Measurements from ENCODE around the gene HNRNPA2B1.
A peak's percentile ranks its signal among the peaks of the same experiment; 100 is the strongest.
"Not testable (repeated sequence)": the region's sequence is repeated elsewhere in the genome, so short reads cannot be mapped to it uniquely, and the experiment has no call there.

HNRNPA2B1 gene

DNA sequence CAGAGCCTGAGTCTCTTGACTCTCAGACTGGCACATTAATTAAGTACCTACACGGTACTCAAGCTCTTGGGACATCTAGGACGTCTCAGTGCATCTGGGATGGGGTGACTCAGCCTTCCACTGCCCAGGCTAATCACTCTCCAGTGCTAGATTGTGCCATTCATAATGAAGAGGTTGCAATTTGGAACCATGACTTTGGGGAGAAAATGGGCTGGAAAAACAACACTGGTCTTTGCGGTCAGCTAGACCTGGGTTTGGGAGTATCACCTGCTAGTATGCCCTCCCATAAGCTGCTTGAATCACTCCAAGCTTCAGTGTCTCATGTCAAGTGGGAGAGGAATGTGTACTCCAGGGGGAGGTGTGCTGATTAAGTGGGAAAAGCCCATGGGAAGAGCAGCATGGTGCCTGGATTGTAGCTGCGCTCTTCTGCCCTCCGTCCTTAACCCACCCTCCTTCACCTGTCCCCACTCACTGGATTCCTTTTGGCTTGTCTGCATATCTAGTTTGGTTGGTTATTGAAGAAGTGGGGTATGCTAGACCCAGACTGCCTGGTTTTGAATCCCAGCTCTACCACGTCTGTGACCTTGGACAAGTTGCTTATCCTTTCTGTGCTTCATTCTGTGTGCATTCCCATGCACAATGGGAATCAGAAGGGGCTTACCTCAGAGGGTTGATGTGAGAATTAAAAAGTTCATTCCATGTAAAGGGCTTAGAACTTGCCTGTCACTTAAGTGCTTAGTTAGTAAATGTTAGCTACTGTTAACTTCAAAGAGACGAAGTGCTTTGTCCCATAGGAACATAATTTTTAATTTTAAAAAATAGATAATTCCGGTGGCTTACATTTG, 44.8 kb downstream of the HNRNPA2B1 start:
- no peak for DNase-seq
- no peak for TF ChIP-seq GATA1 (IDR thresholded peaks at IDR 0.05; ENCODE audit: low read depth, low read length)
- TF ChIP-seq POLR2A (IDR thresholded peaks at IDR 0.05; ENCODE audit: low read length), result no peak

DNA sequence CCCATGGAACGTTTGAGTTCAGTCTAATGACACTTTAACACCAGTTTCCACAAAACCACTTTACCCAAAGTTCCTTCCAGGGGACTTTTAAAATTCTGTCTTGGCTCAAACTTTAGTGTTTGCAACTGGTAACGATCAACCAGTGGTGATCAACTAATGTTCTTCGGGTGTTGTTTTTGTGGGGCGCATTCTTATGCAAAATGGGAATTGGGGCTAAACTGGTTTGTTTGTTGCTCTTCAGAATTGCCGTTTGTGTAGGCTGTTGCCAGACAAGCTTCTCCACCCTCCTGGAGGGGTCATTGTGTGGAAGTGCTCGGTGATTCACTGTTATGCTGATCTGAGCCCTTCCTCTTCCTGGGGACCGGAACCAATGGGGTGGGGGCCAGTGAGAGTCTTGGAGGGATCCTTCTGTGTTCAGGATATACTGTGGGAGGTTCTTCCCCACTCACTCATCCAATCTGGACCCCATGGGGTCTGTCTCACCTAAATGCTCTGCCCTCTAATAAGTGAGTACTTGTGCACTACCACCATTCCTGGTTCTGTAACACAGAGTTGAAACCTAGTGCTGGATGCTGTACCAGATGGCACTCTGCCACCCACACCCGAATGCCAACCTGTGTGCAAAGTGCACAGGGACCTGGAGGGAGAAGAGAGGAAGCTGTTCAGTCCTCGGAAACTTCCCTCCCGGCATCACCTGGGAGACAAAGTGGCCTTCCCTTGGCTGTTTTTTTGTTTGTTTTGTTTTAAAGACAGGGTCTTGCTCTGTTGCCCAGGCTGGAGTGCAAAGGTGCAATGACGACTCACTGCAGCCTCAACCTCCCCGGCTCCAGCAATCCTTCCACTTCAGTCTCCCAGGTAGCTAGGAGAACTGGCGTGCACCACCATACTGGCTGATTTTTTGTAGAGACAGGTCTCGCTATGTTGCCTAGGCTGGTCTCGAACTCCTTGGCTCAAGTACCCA, 46.4 kb downstream of the HNRNPA2B1 start:
- TF ChIP-seq GATA1 (IDR thresholded peaks at IDR 0.05; ENCODE audit: low read depth, low read length), result no peak
- peak; percentile 49 for TF ChIP-seq POLR2A (IDR thresholded peaks at IDR 0.05; ENCODE audit: low read length)

DNA sequence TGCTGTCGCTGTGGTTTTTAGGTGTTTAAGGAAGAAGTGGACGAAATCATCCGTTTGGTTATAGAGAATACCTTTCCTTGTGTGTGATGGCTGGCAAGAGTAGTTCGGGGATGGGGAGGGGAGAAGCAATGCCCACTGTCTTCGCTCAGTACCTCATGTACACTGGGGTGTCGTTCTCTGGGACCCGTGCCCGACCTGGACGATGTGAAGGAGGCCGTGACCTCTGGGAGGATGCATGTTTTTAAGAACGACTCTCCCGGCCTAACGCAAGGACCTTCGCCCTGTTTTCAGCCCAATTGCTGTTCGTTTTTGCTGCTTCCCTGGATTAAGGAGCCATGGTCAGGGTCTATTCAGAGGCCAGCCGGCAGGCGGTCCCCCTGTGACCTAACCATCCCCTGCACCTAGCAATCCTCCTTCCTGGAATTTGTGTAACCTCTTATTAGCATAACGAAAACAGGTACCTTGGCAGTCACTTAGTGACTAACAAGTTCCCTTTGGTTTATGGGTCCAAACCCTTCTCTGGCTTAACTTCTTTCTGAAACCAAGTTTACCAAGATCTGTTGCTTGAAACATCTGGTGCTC, 47.2 kb downstream of the HNRNPA2B1 start:
- DNase-seq, result no peak
- TF ChIP-seq GATA1 (IDR thresholded peaks at IDR 0.05; ENCODE audit: low read depth, low read length) (no peak), POLR2A (IDR thresholded peaks at IDR 0.05; ENCODE audit: low read length) (no peak)

More for the DNA sequence above, 46.4 kb downstream of the HNRNPA2B1 start:
- no peak for DNase-seq

DNA sequence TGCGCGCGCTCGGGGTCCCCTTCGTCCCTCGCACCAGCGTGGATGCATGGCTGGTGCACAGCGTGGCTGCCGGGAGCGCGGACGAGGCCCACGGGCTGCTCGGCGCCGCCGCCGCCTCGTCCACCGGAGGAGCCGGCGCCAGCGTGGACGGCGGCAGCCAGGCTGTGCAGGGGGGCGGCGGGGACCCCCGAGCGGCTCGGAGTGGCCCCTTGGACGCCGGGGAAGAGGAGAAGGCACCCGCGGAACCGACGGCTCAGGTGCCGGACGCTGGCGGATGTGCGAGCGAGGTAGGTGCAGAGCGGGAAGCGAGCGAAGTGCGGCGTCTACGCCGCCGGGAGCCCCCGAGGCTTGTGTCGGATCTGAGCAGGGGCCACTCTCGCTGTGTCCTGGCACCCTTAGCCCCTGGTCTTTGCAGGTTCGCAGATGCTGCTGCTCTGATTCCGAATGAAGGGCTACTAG, 47.7 kb downstream of the HNRNPA2B1 start:
- DNase-seq, result not testable (repeated sequence)

DNA sequence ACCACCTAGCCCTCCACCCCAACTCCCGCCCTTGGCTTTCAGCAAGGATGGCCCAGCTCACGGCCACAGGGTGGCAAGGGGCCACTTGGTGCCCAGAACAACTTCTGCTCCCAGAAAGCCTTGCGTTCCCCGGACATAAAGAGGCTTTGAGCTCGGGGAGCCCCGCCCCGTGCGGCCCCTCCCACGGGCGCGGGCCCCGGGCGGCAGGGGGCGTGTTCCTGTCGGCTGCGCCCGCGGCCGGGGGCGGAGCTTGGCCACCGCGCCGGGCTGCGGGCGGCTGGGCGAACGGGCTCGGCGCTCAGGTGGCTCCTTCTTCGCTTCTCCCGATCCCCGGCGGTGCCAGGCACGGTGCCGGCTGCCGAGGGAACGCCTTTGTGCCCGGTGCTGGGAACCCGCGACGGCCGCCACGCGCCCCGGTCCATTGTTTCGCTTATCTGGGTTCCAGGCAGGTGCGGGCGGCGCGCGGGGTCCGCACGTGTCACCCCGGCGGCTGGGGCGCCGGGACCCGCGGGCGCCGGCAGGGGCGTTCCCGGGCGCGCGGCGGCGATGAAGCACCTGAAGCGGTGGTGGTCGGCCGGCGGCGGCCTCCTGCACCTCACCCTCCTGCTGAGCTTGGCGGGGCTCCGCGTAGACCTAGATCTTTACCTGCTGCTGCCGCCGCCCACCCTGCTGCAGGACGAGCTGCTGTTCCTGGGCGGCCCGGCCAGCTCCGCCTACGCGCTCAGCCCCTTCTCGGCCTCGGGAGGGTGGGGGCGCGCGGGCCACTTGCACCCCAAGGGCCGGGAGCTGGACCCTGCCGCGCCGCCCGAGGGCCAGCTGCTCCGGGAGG, 48.4 kb downstream of the HNRNPA2B1 start, which contains the start of gene NFE2L3:
TSS of gene NFE2L3 (plus strand) at position 246 of the 829 bp plus-strand sequence. CDS start at position 547, 301 bp downstream.
- TF ChIP-seq POLR2A (IDR thresholded peaks at IDR 0.05; ENCODE audit: low read length), result peak; percentile 72
- no peak for TF ChIP-seq GATA1 (IDR thresholded peaks at IDR 0.05; ENCODE audit: low read depth, low read length)
- DNase-seq, result peak; percentile 87 to 90

DNA sequence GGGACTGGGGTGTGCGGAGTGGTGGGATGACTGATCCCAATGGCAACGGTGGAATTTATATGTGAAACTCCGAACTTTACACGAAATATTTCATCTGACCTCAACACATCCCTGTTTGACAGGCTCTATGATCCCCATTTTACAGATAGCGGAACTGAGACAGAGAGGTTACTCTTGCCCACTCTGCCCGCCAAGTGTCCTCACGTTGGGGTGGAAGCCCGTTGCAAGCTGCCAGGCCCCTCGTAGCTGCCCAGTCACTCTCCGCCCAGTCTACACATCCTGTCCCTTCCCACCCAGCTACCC, 48.9 kb downstream of the HNRNPA2B1 start:
- DNase-seq, result no peak
- TF ChIP-seq POLR2A (IDR thresholded peaks at IDR 0.05; ENCODE audit: low read length) (no peak), GATA1 (IDR thresholded peaks at IDR 0.05; ENCODE audit: low read depth, low read length) (no peak)

DNA sequence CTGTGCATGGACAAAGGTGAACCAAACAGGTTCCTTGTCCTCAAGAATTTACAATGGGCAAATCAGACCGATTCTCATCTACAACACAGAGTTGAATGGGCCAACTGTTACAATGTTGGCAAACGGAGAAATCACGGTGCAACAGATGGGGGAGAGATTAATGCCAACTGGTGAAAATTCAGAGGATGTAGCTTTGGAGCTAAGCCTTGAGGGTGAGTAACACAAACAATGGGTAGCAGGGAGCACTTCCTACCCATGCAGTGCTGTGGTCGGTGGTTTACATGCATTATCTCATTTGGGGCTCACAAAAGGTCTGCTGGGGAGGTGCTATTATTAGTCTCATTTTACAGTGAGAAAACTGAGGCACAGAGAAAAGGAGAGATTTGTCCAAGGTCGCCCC, 49.5 kb downstream of the HNRNPA2B1 start:
- no peak for DNase-seq

DNA sequence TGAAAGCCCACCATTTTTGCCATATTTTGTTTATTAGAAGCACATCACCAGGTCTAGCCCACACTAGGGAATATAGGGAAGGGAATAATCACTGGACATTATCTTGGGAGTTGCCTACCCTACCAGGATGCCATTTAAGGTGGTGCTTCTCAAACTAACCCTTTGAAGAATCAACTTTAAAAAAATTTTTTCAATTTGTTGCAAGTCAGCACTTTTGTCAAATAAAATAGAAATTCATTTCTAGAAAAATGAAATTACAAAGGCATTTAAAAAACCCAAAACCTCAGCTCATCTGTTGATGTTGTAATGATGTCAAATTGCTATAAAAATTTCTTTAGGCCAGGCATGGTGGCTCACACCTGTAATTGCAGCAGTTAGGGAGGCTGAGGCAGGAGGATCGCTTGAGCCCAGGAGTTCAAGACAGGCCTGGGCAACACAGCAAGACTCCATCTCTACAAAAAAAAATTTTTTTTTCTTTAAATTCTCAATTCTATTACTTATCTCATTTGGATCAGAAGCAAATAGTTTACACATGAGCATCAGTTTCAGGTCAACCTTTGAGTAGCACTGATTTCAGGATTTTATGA, 51.1 kb downstream of the HNRNPA2B1 start:
- DNase-seq, result no peak
- no peak for TF ChIP-seq GATA1 (IDR thresholded peaks at IDR 0.05; ENCODE audit: low read depth, low read length)
- TF ChIP-seq POLR2A (IDR thresholded peaks at IDR 0.05; ENCODE audit: low read length), result no peak

More for the DNA sequence above, 49.5 kb downstream of the HNRNPA2B1 start:
- TF ChIP-seq POLR2A (IDR thresholded peaks at IDR 0.05; ENCODE audit: low read length) (no peak), GATA1 (IDR thresholded peaks at IDR 0.05; ENCODE audit: low read depth, low read length) (no peak)

DNA sequence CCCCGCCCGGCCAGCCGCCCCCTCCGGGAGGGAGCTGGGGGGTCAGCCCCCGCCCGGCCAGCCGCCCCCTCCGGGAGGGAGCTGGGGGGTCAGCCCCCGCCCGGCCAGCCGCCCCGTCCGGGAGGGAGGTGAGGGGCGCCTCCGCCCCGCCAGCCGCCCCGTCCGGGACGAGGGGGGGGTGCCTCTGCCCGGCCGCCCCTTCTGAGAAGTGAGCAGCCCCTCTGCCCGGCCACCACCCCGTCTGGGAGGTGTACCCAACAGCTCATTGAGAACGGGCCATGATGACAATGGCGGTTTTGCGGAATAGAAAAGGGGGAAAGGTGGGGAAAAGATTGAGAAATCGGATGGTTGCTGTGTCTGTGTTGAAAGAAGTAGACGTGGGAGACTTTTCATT, 52.2 kb downstream of the HNRNPA2B1 start:
- not testable (repeated sequence) for DNase-seq

DNA sequence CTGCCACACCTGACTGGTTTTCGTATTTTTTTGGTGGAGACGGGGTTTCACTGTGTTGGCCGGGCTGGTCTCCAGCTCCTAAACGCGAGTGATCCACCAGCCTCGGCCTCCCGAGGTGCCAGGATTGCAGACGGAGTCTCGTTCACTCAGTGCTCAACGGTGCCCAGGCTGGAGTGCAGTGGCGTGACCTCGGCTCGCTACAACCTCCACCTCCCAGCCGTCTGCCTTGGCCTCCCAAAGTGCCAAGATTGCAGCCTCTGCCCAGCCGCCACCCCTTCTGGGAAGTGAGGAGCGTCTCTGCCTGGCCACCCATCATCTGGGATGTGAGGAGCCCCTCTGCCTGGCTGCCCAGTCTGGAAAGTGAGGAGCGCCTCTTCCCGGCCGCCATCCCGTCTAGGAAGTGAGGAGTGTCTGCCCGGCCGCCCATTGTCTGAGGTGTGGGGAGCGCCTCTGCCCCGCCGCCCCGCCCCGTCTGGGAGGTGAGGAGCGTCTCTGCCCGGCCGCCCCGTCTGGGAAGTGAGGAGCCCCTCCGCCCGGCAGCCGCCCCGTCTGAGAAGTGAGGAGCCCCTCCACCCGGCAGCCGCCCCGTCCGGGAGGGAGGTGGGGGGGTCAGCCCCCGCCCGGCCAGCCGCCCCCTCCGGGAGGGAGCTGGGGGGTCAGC, 52.8 kb downstream of the HNRNPA2B1 start:
- not testable (repeated sequence) for DNase-seq

DNA sequence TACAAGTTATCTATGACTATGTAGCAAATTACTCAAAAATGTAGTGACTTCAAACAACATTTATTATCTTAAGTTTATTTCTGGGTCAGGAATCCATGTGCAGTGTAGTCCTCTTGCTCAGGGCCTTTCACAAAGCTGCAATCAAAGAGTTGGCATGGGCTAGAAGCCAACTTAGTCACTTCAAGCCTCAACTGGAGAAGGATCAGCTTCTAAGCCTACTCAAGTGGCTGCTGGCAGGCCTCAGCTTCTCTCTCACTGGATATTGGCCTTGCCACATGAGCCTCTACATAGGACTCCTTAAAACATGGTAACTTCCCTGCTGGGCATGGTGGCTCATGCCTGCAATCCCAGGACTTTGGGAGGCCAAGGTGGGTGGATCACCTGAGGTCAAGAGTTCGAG, 53.5 kb downstream of the HNRNPA2B1 start:
- no peak for DNase-seq
- TF ChIP-seq GATA1 (IDR thresholded peaks at IDR 0.05; ENCODE audit: low read depth, low read length) (no peak), POLR2A (IDR thresholded peaks at IDR 0.05; ENCODE audit: low read length) (no peak)

DNA sequence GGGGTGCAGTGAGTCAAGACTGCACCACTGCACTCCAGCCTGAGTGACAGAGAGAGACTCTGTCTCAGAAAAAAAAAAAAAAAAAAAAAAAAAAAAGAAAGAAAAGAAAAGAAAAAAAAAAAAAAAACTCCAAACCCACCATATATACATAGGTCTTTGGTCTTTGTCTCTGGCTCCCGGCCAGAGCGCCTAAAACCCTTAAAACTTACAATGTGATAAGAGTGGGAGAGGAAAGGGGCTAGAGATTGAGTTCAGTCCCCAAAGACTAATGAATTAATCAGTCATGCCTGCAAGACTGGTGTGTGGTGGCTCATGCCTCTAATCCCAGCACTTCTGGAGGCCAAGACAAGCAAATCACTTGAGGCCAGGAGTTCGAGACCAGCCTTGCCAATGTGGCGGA, 55.3 kb downstream of the HNRNPA2B1 start:
- DNase-seq, result no peak
- TF ChIP-seq POLR2A (IDR thresholded peaks at IDR 0.05; ENCODE audit: low read length) (no peak), GATA1 (IDR thresholded peaks at IDR 0.05; ENCODE audit: low read depth, low read length) (no peak)
